B cell (primary cell): ENCODE data around the gene TMEM232. TPM values are rescaled to one million over a fixed set of nuclear protein-coding genes. Genes with fewer than 3 reads are reported as not detected.

Source experiments
- ATAC-seq: fragments of 200-7000 bp; cut with Tn5 transposase; one replicate; pipeline ENCODE4 v1.10.0; 2021; ENCODE audit warnings: low read depth, mild to moderate bottlenecking, moderate number of reproducible peaks, moderate library complexity
- CTCF ChIA-PET: fragments of 350-600 bp; sonication (Branson Sonifier 250); formaldehyde crosslinking; loops from one replicate; lab custom pipeline; 2021; ENCODE audit warnings: antibody characterized with exemption, inconsistent platforms; lab: Charles Lee
- POLR2A ChIA-PET: fragments of 350-600 bp; sonication (Branson Sonifier 250); formaldehyde crosslinking; loops from one replicate; lab custom pipeline; 2021; ENCODE audit warnings: antibody characterized with exemption; lab: Charles Lee
- DNase-seq: peaks from one replicate; pipeline ENCODE4 v3.0.0; 2013
- H2AFZ ChIP-seq: 2 replicates; pipeline ENCODE4 v1.6.1; 2012; ENCODE audit warnings: mild to moderate bottlenecking, low read depth, low read length; ENCODE audit not compliant: insufficient read depth, poor library complexity, severe bottlenecking
- H3K27ac ChIP-seq, 2 donors: 1 replicate in 1 of 2; 2 replicates in 1 of 2; pipeline ENCODE4 v1.5.1; 2012 to 2013; ENCODE audit warnings: low read length in 2 of 2, mild to moderate bottlenecking in 2 of 2, moderate library complexity in 1 of 2
- H3K27me3 ChIP-seq, 4 experiments: fragments of 200-600 bp in 1 of 4; sonication (generic) in 1 of 4; replicated peaks in 1 of 4; 1 replicate in 2 of 4; 2 replicates in 2 of 4; pipeline versions ENCODE4 v1.6.1 to v1.7.0; 2013 to 2016; ENCODE audit warnings: low read length in 3 of 4, mild to moderate bottlenecking in 2 of 4, mixed read lengths in 1 of 4, moderate library complexity in 1 of 4; ENCODE audit not compliant: insufficient read depth in 4 of 4, control insufficient read depth in 3 of 4; ENCODE audit errors: control extremely low read depth in 1 of 4
- H3K36me3 ChIP-seq, 2 experiments: replicated peaks in 1 of 2; 1 replicate in 1 of 2; 2 replicates in 1 of 2; pipeline versions ENCODE4 v1.6.1 to v1.7.1; 2013; ENCODE audit warnings: low read length in 1 of 2; ENCODE audit not compliant: insufficient read depth in 2 of 2, control insufficient read depth in 1 of 2; ENCODE audit errors: control extremely low read depth in 1 of 2, extremely low read depth in 1 of 2
- H3K4me1 ChIP-seq, 2 donors: fragments of 200-600 bp in 1 of 2; sonication (generic) in 1 of 2; 1 replicate in 1 of 2; 2 replicates in 1 of 2; pipeline versions ENCODE4 v1.5.1 to v1.6.1; 2013 to 2017; ENCODE audit warnings: low read length in 2 of 2; ENCODE audit not compliant: control insufficient read depth in 2 of 2, insufficient read depth in 2 of 2
- H3K4me2 ChIP-seq: replicated peaks from 2 replicates; pipeline ENCODE3; 2012; ENCODE audit warnings: mild to moderate bottlenecking, low read depth, low read length; ENCODE audit not compliant: poor library complexity, severe bottlenecking
- H3K4me3 ChIP-seq, 5 experiments: fragments of 200-600 bp in 1 of 5; sonication (generic) in 1 of 5; 1 replicate in 3 of 5; 2 replicates in 2 of 5; pipeline versions ENCODE4 v1.5.1 to v1.7.0; 2011 to 2016; ENCODE audit warnings: low read length in 4 of 5, mild to moderate bottlenecking in 4 of 5, low read depth in 2 of 5, control low read depth in 1 of 5, moderate library complexity in 1 of 5; ENCODE audit not compliant: insufficient read depth in 1 of 5; ENCODE audit errors: control extremely low read depth in 1 of 5, extremely low read depth in 1 of 5
- H3K79me2 ChIP-seq: fragments of 200-600 bp; sonication (generic); one replicate; pipeline ENCODE4 v1.6.0; 2016; ENCODE audit warnings: low read length; ENCODE audit not compliant: control insufficient read depth, insufficient read depth
- H3K9ac ChIP-seq: fragments of 200-600 bp; sonication (generic); 2 replicates; pipeline ENCODE4 v1.6.1; 2017; ENCODE audit warnings: mild to moderate bottlenecking, low read length, moderate library complexity
- H3K9me3 ChIP-seq, 3 donors: one replicate each; pipeline versions ENCODE4 v1.6.1 to v1.7.1; 2013; ENCODE audit warnings: low read length in 2 of 3; ENCODE audit not compliant: control insufficient read depth in 2 of 3, insufficient read depth in 1 of 3; ENCODE audit errors: control extremely low read depth in 1 of 3
- H4K20me1 ChIP-seq: 2 replicates; pipeline ENCODE4 v1.6.0; 2012; ENCODE audit warnings: mild to moderate bottlenecking, low read length; ENCODE audit not compliant: insufficient read depth, control insufficient read depth, poor library complexity, severe bottlenecking
- H3K27ac Mint-ChIP-seq: one replicate; pipeline ENCODE4 v1.8.0; 2021; ENCODE audit warnings: mixed read lengths
- H3K27me3 Mint-ChIP-seq: one replicate; pipeline ENCODE4 v1.8.0; 2021; ENCODE audit warnings: mixed read lengths
- H3K4me1 Mint-ChIP-seq: one replicate; pipeline ENCODE4 v1.8.0; 2021; ENCODE audit warnings: mixed read lengths
- H3K4me3 Mint-ChIP-seq: one replicate; pipeline ENCODE4 v1.8.0; 2021; ENCODE audit warnings: mixed read lengths
- H3K9me3 Mint-ChIP-seq: one replicate; pipeline ENCODE4 v1.8.0; 2022; ENCODE audit warnings: mixed read lengths; ENCODE audit not compliant: insufficient read depth
- EZH2 ChIP-seq: IDR thresholded peaks from 2 replicates; pipeline ENCODE4 v1.6.1; 2012; ENCODE audit warnings: borderline replicate concordance, low read depth, mild to moderate bottlenecking, moderate library complexity, low read length; ENCODE audit not compliant: insufficient read depth, poor library complexity, severe bottlenecking
- WGBS: methylation state at CpG from one replicate; pipeline ENCODE4 v1.1.5; 2013; ENCODE audit warnings: missing lambda C conversion rate; ENCODE audit not compliant: insufficient coverage; 5-methylcytosine and 5-hydroxymethylcytosine counted together
- intact Hi-C: fragments of 100-400 bp; cut with micrococcal nuclease; formaldehyde crosslinking; loops from one replicate; pipeline ENCODE4 v1.10.0; 2022
- polyA plus RNA-seq: library from polyadenylated mRNA; depleted of rRNA; stranded (reverse); fragments of >200 nt; gene quantifications from 2 replicates; pipeline ENCODE4 v1.2.3, GENCODE V29; 2012
- total RNA-seq, 2 donors: library from RNA; stranded (reverse); fragments of 120-200 nt in 1 of 2; gene quantifications; 1 replicate in 1 of 2; 2 replicates in 1 of 2; pipeline versions ENCODE4 v1.2.3 to v1.2.4, GENCODE V29; 2013 to 2022
- TF ChIP-seq, protein P1 (sequence below): fragments of 200-600 bp; IDR thresholded peaks from one replicate; pipeline ENCODE4 v1.8.0; 2022; ENCODE audit warnings: antibody characterized with exemption, mild to moderate bottlenecking

TMEM232 gene
- total and polyA plus RNA-seq, 2 donors (not counting 1 experiment from before 2014, with no cell fraction given) = 0.49 to 2.9 TPM

DNA sequence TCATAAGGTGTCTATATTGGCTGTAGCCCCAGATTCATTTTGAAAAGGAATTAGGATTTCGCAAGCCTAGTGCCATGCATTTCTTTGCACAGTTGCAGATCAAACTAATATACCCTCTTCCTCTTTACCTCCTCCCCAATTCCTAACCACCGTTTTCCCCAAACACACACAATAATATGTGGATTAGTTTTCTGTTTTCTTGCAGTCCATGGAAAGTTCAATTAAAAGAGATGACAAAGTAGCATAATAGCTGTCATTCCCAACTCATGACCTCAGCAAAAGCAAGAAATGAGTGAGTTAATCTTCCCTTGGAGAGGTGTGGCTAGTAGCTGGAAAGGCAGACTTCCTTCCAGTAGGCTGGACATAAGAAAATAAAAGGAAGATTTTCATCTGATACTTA, 349.1 kb downstream of the TMEM232 start:
- Mint-ChIP-seq H3K4me3 (no peak overlapping the region), H3K27me3 (no peaks in the 10 kb centered on the region), H3K27ac (no peak overlapping the region), H3K4me1 (peaks cover under 1% of the 10 kb centered on the region), H3K9me3 (no peaks in the 10 kb centered on the region)
- Histone ChIP-seq H3K9me3 (no peaks in the 10 kb centered on the region), H3K79me2 (no peaks in the 10 kb centered on the region), H3K9ac (no peak overlapping the region), H3K4me3 (no peak overlapping the region), H3K36me3 (no peaks in the 10 kb centered on the region), H4K20me1 (no peaks in the 10 kb centered on the region), H3K27me3 (peaks cover 0 to 4% (median 0%) of the 10 kb centered on the region in 4 experiments), H3K27ac (no peak overlapping the region), H3K4me1 (no peaks in the 10 kb centered on the region), H3K4me2 (no peak overlapping the region), H2AFZ (no peak overlapping the region)
- intact Hi-C loops = no loop called here
- TF ChIP-seq EZH2 = no peak
- TF ChIP-seq, protein P1, sequence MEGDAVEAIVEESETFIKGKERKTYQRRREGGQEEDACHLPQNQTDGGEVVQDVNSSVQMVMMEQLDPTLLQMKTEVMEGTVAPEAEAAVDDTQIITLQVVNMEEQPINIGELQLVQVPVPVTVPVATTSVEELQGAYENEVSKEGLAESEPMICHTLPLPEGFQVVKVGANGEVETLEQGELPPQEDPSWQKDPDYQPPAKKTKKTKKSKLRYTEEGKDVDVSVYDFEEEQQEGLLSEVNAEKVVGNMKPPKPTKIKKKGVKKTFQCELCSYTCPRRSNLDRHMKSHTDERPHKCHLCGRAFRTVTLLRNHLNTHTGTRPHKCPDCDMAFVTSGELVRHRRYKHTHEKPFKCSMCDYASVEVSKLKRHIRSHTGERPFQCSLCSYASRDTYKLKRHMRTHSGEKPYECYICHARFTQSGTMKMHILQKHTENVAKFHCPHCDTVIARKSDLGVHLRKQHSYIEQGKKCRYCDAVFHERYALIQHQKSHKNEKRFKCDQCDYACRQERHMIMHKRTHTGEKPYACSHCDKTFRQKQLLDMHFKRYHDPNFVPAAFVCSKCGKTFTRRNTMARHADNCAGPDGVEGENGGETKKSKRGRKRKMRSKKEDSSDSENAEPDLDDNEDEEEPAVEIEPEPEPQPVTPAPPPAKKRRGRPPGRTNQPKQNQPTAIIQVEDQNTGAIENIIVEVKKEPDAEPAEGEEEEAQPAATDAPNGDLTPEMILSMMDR = no peak
- CTCF ChIA-PET = no interaction called here
- POLR2A ChIA-PET = no interaction called here
- ATAC-seq = no peak
- DNase-seq = no peak
- no CpG with 5 or more reads among the region's 2 CpGs for WGBS

DNA sequence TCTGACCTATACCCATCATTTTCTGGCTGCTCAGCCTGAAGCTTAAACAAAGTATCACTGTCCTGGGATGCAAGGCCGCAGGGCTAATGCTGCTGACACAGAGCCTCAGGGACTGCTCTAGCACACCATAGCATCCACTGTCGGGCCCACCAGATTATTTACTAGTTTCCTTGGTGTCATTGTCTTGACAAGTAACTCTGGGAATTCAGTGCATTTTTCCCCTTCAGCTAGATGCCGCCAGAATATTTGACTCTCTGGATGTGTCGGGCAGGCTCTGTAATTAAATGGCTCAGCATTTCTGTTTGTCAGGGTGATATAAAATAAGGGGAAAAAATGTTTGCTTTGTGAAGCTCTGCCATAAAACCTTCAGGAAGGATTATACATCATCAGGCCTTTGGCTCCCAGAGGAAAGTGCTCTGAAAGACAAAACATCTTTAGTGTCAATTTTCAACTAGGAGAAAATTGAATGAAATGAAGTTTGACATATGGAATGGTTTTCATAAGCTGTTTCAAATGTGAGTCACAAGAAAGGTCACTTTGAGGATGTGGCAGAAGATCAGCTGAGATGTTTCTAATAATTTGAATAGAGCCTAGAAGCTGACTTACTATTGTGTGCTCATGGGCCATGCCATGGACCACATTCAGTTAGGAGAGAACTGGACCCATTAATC, 350.1 kb downstream of the TMEM232 start:
- no peak overlapping the region for H3K9ac ChIP-seq
- intact Hi-C loops = no loop called here
- H2AFZ ChIP-seq = no peak overlapping the region
- no peak overlapping the region for H3K4me2 ChIP-seq
- CTCF ChIA-PET = no interaction called here
- Mint-ChIP-seq H3K4me3 (no peak overlapping the region), H3K27me3 (no peaks in the 10 kb centered on the region), H3K27ac (no peak overlapping the region), H3K9me3 (no peaks in the 10 kb centered on the region), H3K4me1 (peaks cover 9% of the 10 kb centered on the region)
- no peaks in the 10 kb centered on the region for H4K20me1 ChIP-seq
- DNase-seq (no peak), ATAC-seq (no peak)
- no peaks in the 10 kb centered on the region for H3K9me3 ChIP-seq
- no peak for TF ChIP-seq EZH2
- TF ChIP-seq, protein P1 = no peak
- H3K79me2 ChIP-seq = no peaks in the 10 kb centered on the region
- 91% methylated on average over 3 of the region's 4 CpGs for WGBS
- H3K27ac ChIP-seq = no peak overlapping the region
- POLR2A ChIA-PET = no interaction called here
- H3K4me3 ChIP-seq = no peak overlapping the region
- H3K4me1 ChIP-seq = peaks cover 6 to 8% of the 10 kb centered on the region in 2 donors
- H3K36me3 ChIP-seq = no peaks in the 10 kb centered on the region
- H3K27me3 ChIP-seq = no peaks in the 10 kb centered on the region
